HepG2 (cell line): ENCODE data around the gene ADAMTS2. TPM values are rescaled to one million over a fixed set of nuclear protein-coding genes. Genes with fewer than 3 reads are reported as not detected.
A peak's percentile ranks its signal among the peaks of the same experiment; 100 is the strongest.

Experiments
- ATAC-seq: fragments of 200-7000 bp; cut with Tn5 transposase; 3 replicates; pipeline ENCODE4 v1.9.1; 2020; ENCODE audit warnings: mild to moderate bottlenecking, moderate library complexity
- BruUV-seq: library from RNA; stranded (reverse); fragments of 400-500 nt; replicated peaks from 2 replicates; lab custom pipeline; 2021; lab: Mats Ljungman, UMichigan
- CTCF ChIA-PET: fragments of 300-600 bp; formaldehyde crosslinking; extraction: SDS; loops from one replicate; lab custom pipeline; 2021; ENCODE audit warnings: low total read pairs, inconsistent platforms, low intra/inter-chr PET ratio; lab: Yijun Ruan, JAX
- POLR2A ChIA-PET: fragments of 350-600 bp; sonication (Branson Sonifier 250); formaldehyde crosslinking; loops from one replicate; lab custom pipeline; 2020; ENCODE audit warnings: antibody characterized with exemption, inconsistent platforms; lab: Yijun Ruan, JAX
- DNase-seq: peaks from one replicate; pipeline ENCODE4 v3.0.0-alpha.2; 2015; ENCODE audit warnings: low spot score
- FAIRE-seq: peaks from 3 replicates; lab custom pipeline; 2011; peaks lifted over from hg19 to GRCh38; lab: Jason Lieb, UNC
- H2AFZ ChIP-seq: one replicate; pipeline ENCODE4 v1.6.1; 2011; ENCODE audit warnings: low read length, inconsistent platforms
- H3K27ac ChIP-seq: fragments of 300-600 bp; 3 replicates; pipeline ENCODE4 v1.8.0; 2011; ENCODE audit warnings: mixed run types, mild to moderate bottlenecking, mixed read lengths, low read length, inconsistent platforms; ENCODE audit not compliant: insufficient read depth; ENCODE audit errors: extremely low read length
- H3K27me3 ChIP-seq, 2 experiments: fragments of 200-600 bp in 1 of 2; 2 replicates in 1 of 2; 3 replicates in 1 of 2; pipeline versions ENCODE4 v1.6.0 to v1.8.0; 2011; ENCODE audit warnings: low read length in 2 of 2, mild to moderate bottlenecking in 2 of 2, moderate library complexity in 2 of 2, inconsistent platforms in 1 of 2; ENCODE audit not compliant: insufficient read depth in 2 of 2, control insufficient read depth in 1 of 2
- H3K36me3 ChIP-seq, 2 experiments: fragments of 200-600 bp in 1 of 2; replicated peaks in 1 of 2; 2 replicates in 1 of 2; 3 replicates in 1 of 2; pipeline versions ENCODE4 v1.5.1 to v1.8.0; 2011; ENCODE audit warnings: low read length in 2 of 2, inconsistent platforms in 1 of 2; ENCODE audit not compliant: insufficient read depth in 2 of 2, control insufficient read depth in 1 of 2
- H3K4me1 ChIP-seq: 2 replicates; pipeline ENCODE4 v1.5.1; 2012; ENCODE audit warnings: low read length, inconsistent platforms; ENCODE audit not compliant: insufficient read depth
- H3K4me2 ChIP-seq: 2 replicates; pipeline ENCODE4 v1.6.0; 2011; ENCODE audit warnings: low read depth, low read length, inconsistent platforms
- H3K4me3 ChIP-seq, 3 experiments: fragments of 200-600 bp in 1 of 3; sonication (generic), shearing (Covaris generic) in 1 of 3; replicated peaks in 1 of 3; 2 replicates each; pipeline ENCODE4 v1.5.1; 2011 to 2016; ENCODE audit warnings: low read length in 3 of 3, inconsistent platforms in 2 of 3, low read depth in 2 of 3, mild to moderate bottlenecking in 2 of 3, control low read depth in 1 of 3, mixed read lengths in 1 of 3; ENCODE audit not compliant: insufficient read depth in 1 of 3
- H3K79me2 ChIP-seq: one replicate; pipeline ENCODE4 v1.6.1; 2011; ENCODE audit warnings: low read length, inconsistent platforms; ENCODE audit not compliant: insufficient read depth
- H3K9ac ChIP-seq: 2 replicates; pipeline ENCODE4 v1.6.0; 2011; ENCODE audit warnings: mild to moderate bottlenecking, low read depth, low read length, inconsistent platforms; ENCODE audit not compliant: insufficient read depth
- H3K9me3 ChIP-seq: 2 replicates; pipeline ENCODE4 v1.5.1; 2012; ENCODE audit warnings: mild to moderate bottlenecking, low read length
- H4K20me1 ChIP-seq: 2 replicates; pipeline ENCODE4 v1.6.0; 2011; ENCODE audit warnings: inconsistent platforms, mild to moderate bottlenecking, low read length, moderate library complexity; ENCODE audit not compliant: insufficient read depth
- IRF2 ChIP-seq: IDR thresholded peaks from 2 replicates; pipeline ENCODE4 v1.6.1; 2018; ENCODE audit warnings: missing genetic modification reagents, missing compliant biosample characterization
- SCMH1 ChIP-seq: sonication (generic); formaldehyde crosslinking; IDR thresholded peaks from 2 replicates; pipeline ENCODE4 v1.9.0; 2021; ENCODE audit warnings: missing genetic modification reagents, mild to moderate bottlenecking, borderline replicate concordance
- SIN3B ChIP-seq: fragments of 150-350 bp; IDR thresholded peaks from 2 replicates; pipeline ENCODE4 v1.6.1; 2014; ENCODE audit warnings: low read length
- ZFAT ChIP-seq: sonication (generic); formaldehyde crosslinking; conservative IDR thresholded peaks from 2 replicates; pipeline ENCODE4 v1.8.1; 2023; ENCODE audit warnings: missing genetic modification reagents, inconsistent platforms
- ZNF234 ChIP-seq: sonication (generic); formaldehyde crosslinking; conservative IDR thresholded peaks from 2 replicates; pipeline ENCODE4 v1.5.1; 2020; ENCODE audit warnings: mild to moderate bottlenecking, missing genetic modification reagents
- WGBS: methylation state at CpG from one replicate; pipeline ENCODE4 v1.1.6; 2017; ENCODE audit warnings: low lambda C conversion rate; 5-methylcytosine and 5-hydroxymethylcytosine counted together
- in situ Hi-C: cut with HindIII; loops from 2 replicates; pipeline ENCODE4 v1.10.0; 2017; ENCODE audit warnings: low pct_unique_long_range_greater_than_20kb; ENCODE audit not compliant: extremely low pct_ligation_motif_present
- intact Hi-C: fragments of 100-400 bp; cut with micrococcal nuclease; formaldehyde crosslinking; loops from one replicate; pipeline ENCODE4 v1.10.0; 2022; ENCODE audit not compliant: unreplicated experiment
- polyA plus RNA-seq, 8 experiments: library from polyadenylated mRNA; depleted of rRNA in 3 of 8; stranded (reverse) in 7 of 8; unstranded in 1 of 8; fragments of >200 nt; fragmentation: Illumina TruSeq in 4 of 8; extraction: Trizol in 4 of 8; gene quantifications; 2 replicates each; pipeline versions ENCODE4 v1.2.1 to v1.2.3, GENCODE V29; 2011 to 2016; ENCODE audit warnings: low read depth in 4 of 8, missing spikeins in 1 of 8, mixed read lengths in 1 of 8; ENCODE audit not compliant: insufficient read depth in 1 of 8
- total RNA-seq, 5 experiments: library from RNA; depleted of rRNA; stranded (reverse); fragments of >200 nt; fragmentation: Illumina TruSeq; extraction: Trizol; gene quantifications; 2 replicates each; pipeline ENCODE4 v1.2.3, GENCODE V29; 2016; ENCODE audit warnings: low read depth in 1 of 5
- TF ChIP-seq, protein P1 (sequence below): sonication (generic); formaldehyde crosslinking; IDR thresholded peaks from 2 replicates; pipeline ENCODE4 v1.5.1; 2020; ENCODE audit warnings: mild to moderate bottlenecking, missing genetic modification reagents, moderate library complexity

The ADAMTS2 gene
- total and polyA plus RNA-seq, 2 of the 13 experiments (the other 11 are each of a cell fraction or from before 2014, with no cell fraction given), result 0.24 to 3.5 TPM

DNA sequence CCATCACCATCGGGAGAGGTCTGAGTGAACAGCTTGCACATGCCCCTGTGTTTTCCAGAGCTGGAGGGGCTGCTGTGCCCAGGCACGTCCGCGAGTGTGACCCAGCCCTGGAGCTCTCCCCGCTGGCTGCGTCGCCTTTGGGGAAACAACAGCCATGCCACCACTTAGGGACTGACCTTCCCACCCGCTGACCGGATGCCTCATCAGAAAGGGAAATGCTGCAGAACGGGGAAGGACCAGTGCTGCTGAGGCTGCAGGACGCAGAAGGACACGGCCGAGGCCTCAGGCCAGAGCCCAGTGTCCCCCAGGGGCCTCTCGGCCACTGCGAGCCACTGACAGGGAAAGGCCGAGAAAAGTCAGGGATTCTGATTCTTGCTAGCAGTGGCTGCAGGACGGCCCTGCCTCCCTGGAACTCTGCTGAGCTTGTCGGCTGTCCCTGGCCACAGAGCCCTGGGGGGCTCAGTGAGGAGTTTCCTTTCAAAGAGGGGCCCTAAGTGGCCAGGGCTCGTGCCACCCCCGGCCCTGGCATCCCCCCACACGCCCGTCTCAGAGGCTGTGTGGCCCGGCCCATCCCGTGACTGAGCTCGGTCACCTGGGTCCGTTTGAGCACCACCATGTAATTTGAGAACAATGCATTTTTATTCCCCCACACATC is 154.3 kb downstream of the ADAMTS2 start:
- Histone ChIP-seq H3K27me3 (peaks cover 0 to 12% of the 10 kb centered on the region in 2 experiments; a peak in 3 of 5 replicates), H3K27ac (no peak overlapping the region), H3K4me3 (no peak overlapping the region), H2AFZ (no peak overlapping the region), H3K36me3 (no peaks in the 10 kb centered on the region), H3K4me2 (no peak overlapping the region), H4K20me1 (no peaks in the 10 kb centered on the region), H3K79me2 (no peaks in the 10 kb centered on the region), H3K9ac (no peak overlapping the region), H3K9me3 (no peaks in the 10 kb centered on the region), H3K4me1 (peaks cover 38% of the 10 kb centered on the region)
- in situ Hi-C loops, result no loop called here
- DNase-seq (no peak), ATAC-seq (no peak), FAIRE-seq (no peak)
- intact Hi-C loops, result no loop called here
- BruUV-seq, result no TSS peak
- TF ChIP-seq IRF2 (CRISPR knock-in tag) (no peak), ZNF234 (CRISPR knock-in tag) (no peak), ZFAT (no peak), SCMH1 (no peak), SIN3B (no peak)
- TF ChIP-seq, protein P1, sequence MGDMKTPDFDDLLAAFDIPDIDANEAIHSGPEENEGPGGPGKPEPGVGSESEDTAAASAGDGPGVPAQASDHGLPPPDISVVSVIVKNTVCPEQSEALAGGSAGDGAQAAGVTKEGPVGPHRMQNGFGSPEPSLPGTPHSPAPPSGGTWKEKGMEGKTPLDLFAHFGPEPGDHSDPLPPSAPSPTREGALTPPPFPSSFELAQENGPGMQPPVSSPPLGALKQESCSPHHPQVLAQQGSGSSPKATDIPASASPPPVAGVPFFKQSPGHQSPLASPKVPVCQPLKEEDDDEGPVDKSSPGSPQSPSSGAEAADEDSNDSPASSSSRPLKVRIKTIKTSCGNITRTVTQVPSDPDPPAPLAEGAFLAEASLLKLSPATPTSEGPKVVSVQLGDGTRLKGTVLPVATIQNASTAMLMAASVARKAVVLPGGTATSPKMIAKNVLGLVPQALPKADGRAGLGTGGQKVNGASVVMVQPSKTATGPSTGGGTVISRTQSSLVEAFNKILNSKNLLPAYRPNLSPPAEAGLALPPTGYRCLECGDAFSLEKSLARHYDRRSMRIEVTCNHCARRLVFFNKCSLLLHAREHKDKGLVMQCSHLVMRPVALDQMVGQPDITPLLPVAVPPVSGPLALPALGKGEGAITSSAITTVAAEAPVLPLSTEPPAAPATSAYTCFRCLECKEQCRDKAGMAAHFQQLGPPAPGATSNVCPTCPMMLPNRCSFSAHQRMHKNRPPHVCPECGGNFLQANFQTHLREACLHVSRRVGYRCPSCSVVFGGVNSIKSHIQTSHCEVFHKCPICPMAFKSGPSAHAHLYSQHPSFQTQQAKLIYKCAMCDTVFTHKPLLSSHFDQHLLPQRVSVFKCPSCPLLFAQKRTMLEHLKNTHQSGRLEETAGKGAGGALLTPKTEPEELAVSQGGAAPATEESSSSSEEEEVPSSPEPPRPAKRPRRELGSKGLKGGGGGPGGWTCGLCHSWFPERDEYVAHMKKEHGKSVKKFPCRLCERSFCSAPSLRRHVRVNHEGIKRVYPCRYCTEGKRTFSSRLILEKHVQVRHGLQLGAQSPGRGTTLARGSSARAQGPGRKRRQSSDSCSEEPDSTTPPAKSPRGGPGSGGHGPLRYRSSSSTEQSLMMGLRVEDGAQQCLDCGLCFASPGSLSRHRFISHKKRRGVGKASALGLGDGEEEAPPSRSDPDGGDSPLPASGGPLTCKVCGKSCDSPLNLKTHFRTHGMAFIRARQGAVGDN (CRISPR knock-in tag), result peak; percentile 11; the same call in 1 of the 2 replicates
- CTCF ChIA-PET, result no interaction called here
- WGBS, result 61% methylated on average over 4 of the region's 26 CpGs
- POLR2A ChIA-PET, result no interaction called here
